ENCODE measurements around the gene ADAM17.

Gene ADAM17

DNA sequence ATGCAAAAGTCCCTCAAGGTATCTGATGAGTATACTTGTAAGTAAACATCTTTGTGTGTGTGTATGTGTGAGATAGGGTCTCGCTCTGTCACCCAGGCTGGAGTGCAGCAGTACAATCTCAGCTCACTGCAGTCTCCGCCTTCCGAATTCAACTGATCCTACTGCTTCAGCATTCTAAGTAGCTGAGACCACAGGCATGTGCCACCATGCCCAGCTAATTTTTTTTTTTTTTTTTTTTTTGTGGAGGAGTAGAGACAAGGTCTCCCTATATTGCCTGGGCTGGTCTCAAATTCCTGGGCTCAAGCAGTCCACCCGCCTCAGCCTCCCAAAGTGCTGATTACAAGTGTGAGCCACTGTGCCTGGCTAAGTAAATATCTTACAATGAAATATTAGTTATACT lies 23.2 kb downstream of the ADAM17 start:
- peaks cover 6% of the 10 kb centered on the region for H3K4me1 ChIP-seq (ENCODE audit: insufficient read depth, poor library complexity, severe bottlenecking)
- DNase-seq (ENCODE audit: low spot score), result no peak
- no peak for ATAC-seq (ENCODE audit: low read depth)
- no peaks in the 10 kb centered on the region for H3K9me3 ChIP-seq (ENCODE audit: severe bottlenecking)
- H3K4me3 ChIP-seq (ENCODE audit: severe bottlenecking), result no peak overlapping the region
- TF ChIP-seq, protein P1, sequence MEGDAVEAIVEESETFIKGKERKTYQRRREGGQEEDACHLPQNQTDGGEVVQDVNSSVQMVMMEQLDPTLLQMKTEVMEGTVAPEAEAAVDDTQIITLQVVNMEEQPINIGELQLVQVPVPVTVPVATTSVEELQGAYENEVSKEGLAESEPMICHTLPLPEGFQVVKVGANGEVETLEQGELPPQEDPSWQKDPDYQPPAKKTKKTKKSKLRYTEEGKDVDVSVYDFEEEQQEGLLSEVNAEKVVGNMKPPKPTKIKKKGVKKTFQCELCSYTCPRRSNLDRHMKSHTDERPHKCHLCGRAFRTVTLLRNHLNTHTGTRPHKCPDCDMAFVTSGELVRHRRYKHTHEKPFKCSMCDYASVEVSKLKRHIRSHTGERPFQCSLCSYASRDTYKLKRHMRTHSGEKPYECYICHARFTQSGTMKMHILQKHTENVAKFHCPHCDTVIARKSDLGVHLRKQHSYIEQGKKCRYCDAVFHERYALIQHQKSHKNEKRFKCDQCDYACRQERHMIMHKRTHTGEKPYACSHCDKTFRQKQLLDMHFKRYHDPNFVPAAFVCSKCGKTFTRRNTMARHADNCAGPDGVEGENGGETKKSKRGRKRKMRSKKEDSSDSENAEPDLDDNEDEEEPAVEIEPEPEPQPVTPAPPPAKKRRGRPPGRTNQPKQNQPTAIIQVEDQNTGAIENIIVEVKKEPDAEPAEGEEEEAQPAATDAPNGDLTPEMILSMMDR (IDR thresholded peaks at IDR 0.05; ENCODE audit: poor library complexity, severe bottlenecking), result no peak
- H3K36me3 ChIP-seq (ENCODE audit: low read depth), result peaks cover 72% of the 10 kb centered on the region
- H3K27ac ChIP-seq (ENCODE audit: poor library complexity, severe bottlenecking), result no peak overlapping the region
- no peaks in the 10 kb centered on the region for H3K27me3 ChIP-seq (ENCODE audit: insufficient read depth, poor library complexity, severe bottlenecking)

DNA sequence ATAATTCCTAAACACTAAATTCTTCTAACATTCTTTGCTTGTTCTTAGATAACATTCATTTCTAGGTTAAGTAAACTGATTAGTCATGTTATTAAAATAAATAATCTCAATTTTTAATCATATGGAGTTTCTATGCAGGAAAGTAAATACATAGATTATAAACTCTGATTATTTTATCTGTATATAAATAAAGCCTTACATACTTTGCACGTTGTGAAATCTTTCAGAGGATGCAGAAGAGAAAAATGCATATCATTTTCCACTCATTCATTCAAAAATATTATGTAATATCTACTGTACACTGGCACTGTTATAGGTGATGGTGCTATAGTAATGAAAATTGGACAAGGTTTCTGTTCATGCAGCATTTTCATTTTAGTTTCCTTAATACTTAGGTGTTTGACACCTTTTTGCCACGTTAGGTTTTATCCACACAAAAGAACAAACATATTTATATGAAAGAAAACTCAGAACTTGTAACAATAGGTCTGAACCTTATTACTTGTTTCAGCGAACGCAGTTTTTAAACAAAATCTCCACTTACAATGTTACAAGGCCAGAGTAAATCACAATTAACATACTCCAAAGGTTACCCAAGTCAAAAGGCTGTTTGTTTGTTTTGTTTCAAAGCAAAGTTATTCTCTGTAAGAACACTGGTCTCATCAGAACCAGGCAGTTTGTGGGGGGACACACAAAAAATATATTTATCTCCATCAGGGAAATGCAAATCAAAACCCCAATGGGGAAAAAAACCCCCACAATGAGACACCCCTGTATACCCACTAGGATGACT lies 27.4 kb downstream of the ADAM17 start:
- peaks cover 67% of the 10 kb centered on the region for H3K36me3 ChIP-seq (ENCODE audit: low read depth)
- H3K4me3 ChIP-seq (ENCODE audit: severe bottlenecking), result no peak overlapping the region
- no peak for ATAC-seq (ENCODE audit: low read depth)
- no peaks in the 10 kb centered on the region for H3K9me3 ChIP-seq (ENCODE audit: severe bottlenecking)
- no peak for DNase-seq (ENCODE audit: low spot score)
- no peak overlapping the region for H3K27ac ChIP-seq (ENCODE audit: poor library complexity, severe bottlenecking)
- H3K4me1 ChIP-seq (ENCODE audit: insufficient read depth, poor library complexity, severe bottlenecking), result peaks cover 6% of the 10 kb centered on the region
- TF ChIP-seq, protein P1 (IDR thresholded peaks at IDR 0.05; ENCODE audit: poor library complexity, severe bottlenecking), result no peak
- H3K27me3 ChIP-seq (ENCODE audit: insufficient read depth, poor library complexity, severe bottlenecking), result no peaks in the 10 kb centered on the region

DNA sequence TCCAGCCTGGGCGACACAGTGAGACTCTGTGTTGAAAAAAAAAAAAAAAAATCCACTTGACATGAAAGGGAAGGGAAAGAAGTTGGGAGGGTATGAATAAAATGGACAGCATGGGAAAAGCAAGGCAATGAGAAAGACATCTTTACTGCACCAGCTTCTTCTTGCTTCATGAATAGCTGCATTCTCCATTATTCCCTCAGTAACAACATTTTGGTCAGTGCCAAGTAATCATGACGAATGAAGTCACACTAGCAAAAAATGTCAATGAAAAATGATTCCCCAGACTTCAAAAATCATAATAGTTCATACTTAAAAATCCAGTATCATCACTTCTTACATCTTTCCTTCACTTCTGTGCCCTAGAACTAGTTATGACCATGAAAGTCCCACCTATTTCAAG lies 30.4 kb downstream of the ADAM17 start:
- no peak overlapping the region for H3K4me3 ChIP-seq (ENCODE audit: severe bottlenecking)
- H3K27me3 ChIP-seq (ENCODE audit: insufficient read depth, poor library complexity, severe bottlenecking), result no peaks in the 10 kb centered on the region
- no peak for ATAC-seq (ENCODE audit: low read depth)
- peaks cover 3% of the 10 kb centered on the region for H3K4me1 ChIP-seq (ENCODE audit: insufficient read depth, poor library complexity, severe bottlenecking)
- peaks cover 75% of the 10 kb centered on the region for H3K36me3 ChIP-seq (ENCODE audit: low read depth)
- H3K27ac ChIP-seq (ENCODE audit: poor library complexity, severe bottlenecking), result no peak overlapping the region
- DNase-seq (ENCODE audit: low spot score), result no peak
- TF ChIP-seq, protein P1 (IDR thresholded peaks at IDR 0.05; ENCODE audit: poor library complexity, severe bottlenecking), result no peak
- H3K9me3 ChIP-seq (ENCODE audit: severe bottlenecking), result no peaks in the 10 kb centered on the region

DNA sequence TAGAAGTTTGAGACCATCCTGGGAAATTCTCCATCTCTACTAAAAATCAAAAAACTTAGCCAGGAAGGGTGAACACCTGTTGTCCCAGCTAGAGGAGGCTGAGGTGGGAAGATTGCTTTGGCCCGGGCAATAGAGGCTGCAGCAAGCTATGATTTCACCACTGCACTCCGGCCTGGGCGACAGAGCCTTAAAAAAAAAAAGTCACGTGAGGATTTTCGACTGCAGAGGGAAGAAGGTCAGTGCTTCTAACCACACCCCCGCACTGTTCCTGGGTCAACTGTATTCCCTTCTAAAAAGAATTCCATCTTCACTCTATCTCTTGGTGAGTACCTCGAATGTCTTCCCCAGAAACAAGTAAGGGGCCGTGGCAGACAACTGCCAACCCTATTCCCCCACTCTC lies 31.3 kb downstream of the ADAM17 start:
- Histone ChIP-seq H3K4me1 (ENCODE audit: insufficient read depth, poor library complexity, severe bottlenecking) (peaks cover 3% of the 10 kb centered on the region), H3K4me3 (ENCODE audit: severe bottlenecking) (no peak overlapping the region), H3K36me3 (ENCODE audit: low read depth) (peaks cover 76% of the 10 kb centered on the region), H3K9me3 (ENCODE audit: severe bottlenecking) (no peaks in the 10 kb centered on the region), H3K27ac (ENCODE audit: poor library complexity, severe bottlenecking) (no peak overlapping the region), H3K27me3 (ENCODE audit: insufficient read depth, poor library complexity, severe bottlenecking) (no peaks in the 10 kb centered on the region)
- DNase-seq (ENCODE audit: low spot score), result no peak
- TF ChIP-seq, protein P1 (IDR thresholded peaks at IDR 0.05; ENCODE audit: poor library complexity, severe bottlenecking), result no peak
- no peak for ATAC-seq (ENCODE audit: low read depth)

DNA sequence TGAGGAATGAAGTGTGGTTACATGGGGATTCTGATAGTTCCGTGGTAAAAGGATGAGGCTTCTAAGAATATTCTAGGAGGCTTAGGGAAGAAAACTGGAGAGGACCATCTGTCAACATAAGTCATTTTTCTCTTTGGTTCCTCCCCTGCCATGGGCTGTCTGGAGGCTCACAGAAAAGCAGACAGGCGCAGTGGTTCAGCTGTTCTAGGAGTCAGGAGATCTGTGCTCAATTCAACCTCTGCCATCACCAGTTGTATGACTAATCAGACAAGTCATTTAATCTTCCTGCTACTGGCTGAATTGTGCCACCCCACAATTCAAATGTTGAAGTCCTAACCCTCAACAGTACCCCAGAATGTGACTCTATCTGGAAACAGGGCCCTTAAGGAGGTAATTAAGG lies 36.4 kb downstream of the ADAM17 start:
- H3K4me1 ChIP-seq (ENCODE audit: insufficient read depth, poor library complexity, severe bottlenecking), result no peaks in the 10 kb centered on the region
- H3K4me3 ChIP-seq (ENCODE audit: severe bottlenecking), result no peak overlapping the region
- no peaks in the 10 kb centered on the region for H3K27me3 ChIP-seq (ENCODE audit: insufficient read depth, poor library complexity, severe bottlenecking)
- H3K9me3 ChIP-seq (ENCODE audit: severe bottlenecking), result no peaks in the 10 kb centered on the region
- TF ChIP-seq, protein P1 (IDR thresholded peaks at IDR 0.05; ENCODE audit: poor library complexity, severe bottlenecking), result no peak
- H3K36me3 ChIP-seq (ENCODE audit: low read depth), result peaks cover 60% of the 10 kb centered on the region
- ATAC-seq (ENCODE audit: low read depth) (no peak), DNase-seq (ENCODE audit: low spot score) (no peak)
- no peak overlapping the region for H3K27ac ChIP-seq (ENCODE audit: poor library complexity, severe bottlenecking)

Data from RWPE2 (cell line).